ENCODE measurements around the gene GOLGA6L24.
"Not testable (repeated sequence)": the region's sequence is repeated elsewhere in the genome, so short reads cannot be mapped to it uniquely, and the experiment has no call there.

DNA sequence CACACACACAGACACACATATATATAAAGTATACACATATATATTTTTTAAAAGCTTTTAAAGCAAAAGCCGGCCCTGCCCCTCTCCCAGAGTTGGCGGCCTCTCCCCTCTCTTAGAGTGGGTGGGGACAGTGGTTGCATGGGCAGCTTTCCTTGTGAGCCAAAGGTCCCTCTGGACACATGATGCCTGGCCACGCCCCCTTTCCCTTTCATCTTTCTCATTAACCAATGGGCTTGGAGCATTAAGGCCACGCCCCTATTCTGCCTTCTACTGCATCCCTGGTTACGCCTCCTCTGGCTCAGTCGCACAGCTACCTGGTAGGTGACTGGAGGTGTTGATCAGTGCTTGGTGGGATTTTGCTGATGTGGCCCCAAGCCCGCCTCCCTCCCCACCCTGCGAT, 20.5 kb upstream of the GOLGA6L24 start, which contains the start of gene GOLGA8F:
- TF ChIP-seq, protein P1, sequence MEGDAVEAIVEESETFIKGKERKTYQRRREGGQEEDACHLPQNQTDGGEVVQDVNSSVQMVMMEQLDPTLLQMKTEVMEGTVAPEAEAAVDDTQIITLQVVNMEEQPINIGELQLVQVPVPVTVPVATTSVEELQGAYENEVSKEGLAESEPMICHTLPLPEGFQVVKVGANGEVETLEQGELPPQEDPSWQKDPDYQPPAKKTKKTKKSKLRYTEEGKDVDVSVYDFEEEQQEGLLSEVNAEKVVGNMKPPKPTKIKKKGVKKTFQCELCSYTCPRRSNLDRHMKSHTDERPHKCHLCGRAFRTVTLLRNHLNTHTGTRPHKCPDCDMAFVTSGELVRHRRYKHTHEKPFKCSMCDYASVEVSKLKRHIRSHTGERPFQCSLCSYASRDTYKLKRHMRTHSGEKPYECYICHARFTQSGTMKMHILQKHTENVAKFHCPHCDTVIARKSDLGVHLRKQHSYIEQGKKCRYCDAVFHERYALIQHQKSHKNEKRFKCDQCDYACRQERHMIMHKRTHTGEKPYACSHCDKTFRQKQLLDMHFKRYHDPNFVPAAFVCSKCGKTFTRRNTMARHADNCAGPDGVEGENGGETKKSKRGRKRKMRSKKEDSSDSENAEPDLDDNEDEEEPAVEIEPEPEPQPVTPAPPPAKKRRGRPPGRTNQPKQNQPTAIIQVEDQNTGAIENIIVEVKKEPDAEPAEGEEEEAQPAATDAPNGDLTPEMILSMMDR (IDR thresholded peaks at IDR 0.05), result not testable (repeated sequence)
- not testable (repeated sequence) for TF ChIP-seq POLR2A, EP300, POLR2AphosphoS5 (IDR thresholded peaks at IDR 0.05)
